Vagina (tissue), 2 donors: ENCODE data around the gene TDRD9. TPM values are rescaled to one million over a fixed set of nuclear protein-coding genes. Genes with fewer than 3 reads are reported as not detected.

Experiments
- DNase-seq, 2 donors: peaks; one replicate each; pipeline ENCODE4 v3.0.0-alpha.2; 2017; ENCODE audit errors: extremely low spot score in 2 of 2
- H3K27ac ChIP-seq: fragments of 200-600 bp; sonication (generic); one replicate; pipeline ENCODE4 v1.5.1; 2019
- H3K27me3 ChIP-seq: fragments of 200-600 bp; sonication (generic); one replicate; pipeline ENCODE4 v1.5.1; 2019
- H3K36me3 ChIP-seq, 2 donors: fragments of 200-600 bp; sonication (generic); one replicate each; pipeline ENCODE4 v1.5.1; 2017 to 2019
- H3K4me1 ChIP-seq: fragments of 200-600 bp; sonication (generic); one replicate; pipeline ENCODE4 v1.5.1; 2019
- H3K4me3 ChIP-seq, 2 donors: fragments of 200-600 bp; sonication (generic); 1 replicate in 1 of 2; 2 replicates in 1 of 2; pipeline ENCODE4 v1.5.1; 2016 to 2019
- H3K9me3 ChIP-seq: fragments of 200-600 bp; sonication (generic); one replicate; pipeline ENCODE4 v1.5.1; 2019
- CTCF ChIP-seq, 3 experiments: fragments of 450-650 bp in 2 of 3; fragments of 200-600 bp in 1 of 3; sonication (generic) in 1 of 3; IDR thresholded peaks; one replicate each; pipeline ENCODE4 v1.5.1; 2017 to 2019; ENCODE audit warnings: antibody characterized with exemption in 3 of 3, mild to moderate bottlenecking in 2 of 3, moderate library complexity in 2 of 3
- POLR2A ChIP-seq, 2 donors: fragments of 450-650 bp; IDR thresholded peaks; one replicate each; pipeline ENCODE4 v1.6.1; 2017; ENCODE audit warnings: antibody characterized with exemption in 2 of 2, mild to moderate bottlenecking in 2 of 2, moderate library complexity in 2 of 2
- POLR2AphosphoS5 ChIP-seq, 2 donors: sonication (generic); formaldehyde crosslinking; IDR thresholded peaks; one replicate each; pipeline ENCODE4 v1.9.0; 2017; ENCODE audit warnings: antibody characterized with exemption in 2 of 2, mild to moderate bottlenecking in 2 of 2, low read depth in 1 of 2; ENCODE audit not compliant: insufficient read depth in 1 of 2
- intact Hi-C: fragments of 100-400 bp; cut with DNase I; formaldehyde crosslinking; loops from one replicate; pipeline ENCODE4 v1.15.1; 2023
- total RNA-seq: library from RNA; depleted of rRNA; stranded (reverse); fragments of >200 nt; gene quantifications from one replicate; pipeline ENCODE4 v1.2.3, GENCODE V29; 2016

Gene TDRD9
- total RNA-seq, 1 donor from 2014 or later, result 0.74 TPM

GRCh38 chr14:104004849-104005248 lies 76.6 kb downstream of the TDRD9 start:
- TF ChIP-seq POLR2AphosphoS5 (IDR thresholded peaks at IDR 0.05; ENCODE audit: insufficient read depth in 1 of 2, low read depth in 1 of 2) (no peak), CTCF (IDR thresholded peaks at IDR 0.05) (no peak), POLR2A (IDR thresholded peaks at IDR 0.05) (no peak)
- Histone ChIP-seq H3K36me3 (no peaks in the 10 kb centered on the region), H3K4me3 (no peak overlapping the region), H3K9me3 (no peaks in the 10 kb centered on the region), H3K27ac (no peak overlapping the region), H3K27me3 (no peaks in the 10 kb centered on the region), H3K4me1 (no peaks in the 10 kb centered on the region)
- DNase-seq, result no peak
- intact Hi-C loops, result no loop called here

GRCh38 chr14:104005489-104005888 lies 77.2 kb downstream of the TDRD9 start:
- Histone ChIP-seq H3K9me3 (no peaks in the 10 kb centered on the region), H3K4me3 (no peak overlapping the region), H3K27me3 (no peaks in the 10 kb centered on the region), H3K27ac (no peak overlapping the region), H3K4me1 (no peaks in the 10 kb centered on the region), H3K36me3 (no peaks in the 10 kb centered on the region)
- intact Hi-C loops, result no loop called here
- DNase-seq, result no peak
- TF ChIP-seq POLR2AphosphoS5 (IDR thresholded peaks at IDR 0.05; ENCODE audit: insufficient read depth in 1 of 2, low read depth in 1 of 2) (no peak), POLR2A (IDR thresholded peaks at IDR 0.05) (no peak), CTCF (IDR thresholded peaks at IDR 0.05) (no peak)

GRCh38 chr14:104007121-104007520 lies 78.9 kb downstream of the TDRD9 start:
- intact Hi-C loops, result no loop called here
- no peak for TF ChIP-seq POLR2A (IDR thresholded peaks at IDR 0.05)
- TF ChIP-seq POLR2AphosphoS5 (IDR thresholded peaks at IDR 0.05; ENCODE audit: insufficient read depth in 1 of 2, low read depth in 1 of 2), result no peak
- no peak for TF ChIP-seq CTCF (IDR thresholded peaks at IDR 0.05)
- Histone ChIP-seq H3K36me3 (no peaks in the 10 kb centered on the region), H3K4me3 (no peak overlapping the region), H3K27ac (no peak overlapping the region), H3K27me3 (no peaks in the 10 kb centered on the region), H3K4me1 (no peaks in the 10 kb centered on the region), H3K9me3 (no peaks in the 10 kb centered on the region)
- no peak for DNase-seq

- no peak overlapping the region for H3K4me3 ChIP-seq
- H3K36me3 ChIP-seq, result no peaks in the 10 kb centered on the region
- H3K4me1 ChIP-seq, result no peaks in the 10 kb centered on the region
- H3K9me3 ChIP-seq, result no peaks in the 10 kb centered on the region
- TF ChIP-seq POLR2A (IDR thresholded peaks at IDR 0.05) (no peak), CTCF (IDR thresholded peaks at IDR 0.05) (no peak), POLR2AphosphoS5 (IDR thresholded peaks at IDR 0.05; ENCODE audit: insufficient read depth in 1 of 2, low read depth in 1 of 2) (no peak)
- H3K27ac ChIP-seq, result no peak overlapping the region
- DNase-seq, result no peak
- intact Hi-C loops, result no loop called here
- no peaks in the 10 kb centered on the region for H3K27me3 ChIP-seq
Measured at GRCh38 chr14:104009297-104009696, 81.0 kb downstream of the TDRD9 start.

- Histone ChIP-seq H3K27ac (no peak overlapping the region), H3K9me3 (no peaks in the 10 kb centered on the region), H3K27me3 (no peaks in the 10 kb centered on the region), H3K36me3 (no peaks in the 10 kb centered on the region), H3K4me1 (no peaks in the 10 kb centered on the region), H3K4me3 (no peak overlapping the region)
- intact Hi-C loops, result no loop called here
- TF ChIP-seq POLR2AphosphoS5 (IDR thresholded peaks at IDR 0.05; ENCODE audit: insufficient read depth in 1 of 2, low read depth in 1 of 2) (no peak), POLR2A (IDR thresholded peaks at IDR 0.05) (no peak), CTCF (IDR thresholded peaks at IDR 0.05) (no peak)
- DNase-seq, result no peak
Measured at GRCh38 chr14:104011824-104012517, 83.7 kb downstream of the TDRD9 start.
